K562 (cell line): ENCODE measurements around the gene ENG. TPM values are rescaled to one million over a fixed set of nuclear protein-coding genes. Genes with fewer than 3 reads are reported as not detected.

ENCODE experiments used
- BRCA1 ChIP-seq, 2 experiments: fragments of 450-650 bp in 1 of 2; sonication (generic) in 1 of 2; formaldehyde crosslinking in 1 of 2; IDR thresholded peaks; 2 replicates each; pipeline versions ENCODE4 v1.5.0 to v1.6.1; 2017 to 2020; ENCODE audit warnings: mild to moderate bottlenecking in 1 of 2, missing genetic modification reagents in 1 of 2
- E2F6 ChIP-seq, 2 experiments: IDR thresholded peaks; 2 replicates each; pipeline ENCODE4 v1.6.1; 2011; ENCODE audit warnings: borderline replicate concordance in 1 of 2, control low read depth in 1 of 2, low read depth in 1 of 2, low read length in 1 of 2, mild to moderate bottlenecking in 1 of 2, mixed read lengths in 1 of 2, moderate library complexity in 1 of 2; ENCODE audit not compliant: insufficient read depth in 1 of 2, insufficient read length in 1 of 2, poor library complexity in 1 of 2, severe bottlenecking in 1 of 2; ENCODE audit errors: extremely low read depth in 1 of 2
- ELF1 ChIP-seq: fragments of 200-800 bp; sonication (Bioruptor generic); IDR thresholded peaks from 2 replicates; pipeline ENCODE4 v1.6.1; 2016; ENCODE audit warnings: missing genetic modification characterization, missing compliant biosample characterization
- FOSL1 ChIP-seq: fragments of 200-800 bp; sonication (Bioruptor generic); conservative IDR thresholded peaks from 2 replicates; pipeline ENCODE4 v1.6.1; 2016; ENCODE audit warnings: missing genetic modification characterization, missing compliant biosample characterization
- FOXJ2 ChIP-seq: fragments of 200-800 bp; sonication (Bioruptor generic); IDR thresholded peaks from 2 replicates; pipeline ENCODE4 v1.6.1; 2016; ENCODE audit warnings: missing genetic modification characterization, missing compliant biosample characterization
- GATAD2A ChIP-seq: fragments of 450-650 bp; IDR thresholded peaks from 2 replicates; pipeline ENCODE4 v1.6.1; 2017
- HMG20A ChIP-seq: fragments of 450-650 bp; formaldehyde crosslinking; conservative IDR thresholded peaks from 2 replicates; pipeline ENCODE4 v1.4.0; 2020; ENCODE audit warnings: mild to moderate bottlenecking, mixed read lengths
- JUND ChIP-seq, 2 experiments: IDR thresholded peaks; 2 replicates in 1 of 2; 3 replicates in 1 of 2; pipeline ENCODE4 v1.6.1; 2011; ENCODE audit warnings: borderline replicate concordance in 2 of 2, low read depth in 2 of 2, low read length in 2 of 2, improper control_type of control experiment in 1 of 2, missing biosample characterization in 1 of 2, missing genetic modification characterization in 1 of 2, missing genetic modification reagents in 1 of 2
- KLF6 ChIP-seq: fragments of 250-450 bp; sonication (Bioruptor Pico); IDR thresholded peaks from 2 replicates; pipeline ENCODE4 v1.4.0; 2020; ENCODE audit warnings: mild to moderate bottlenecking, moderate library complexity, borderline replicate concordance
- NFXL1 ChIP-seq: fragments of 450-650 bp; formaldehyde crosslinking; IDR thresholded peaks from 2 replicates; pipeline ENCODE4 v1.4.0; 2021; ENCODE audit warnings: mild to moderate bottlenecking
- NRF1 ChIP-seq, 2 experiments: fragments of 450-650 bp; IDR thresholded peaks in 1 of 2; conservative IDR thresholded peaks in 1 of 2; 2 replicates each; pipeline ENCODE4 v1.6.1; 2014; ENCODE audit warnings: mild to moderate bottlenecking in 2 of 2
- OTX1 ChIP-seq: fragments of 450-650 bp; formaldehyde crosslinking; IDR thresholded peaks from 2 replicates; pipeline ENCODE4 v1.4.0; 2022; ENCODE audit warnings: mild to moderate bottlenecking
- PHTF2 ChIP-seq: fragments of 250-450 bp; sonication (Bioruptor Pico); IDR thresholded peaks from 2 replicates; pipeline ENCODE4 v1.5.0; 2021; ENCODE audit warnings: mild to moderate bottlenecking
- RAD51 ChIP-seq: fragments of 450-650 bp; IDR thresholded peaks from 2 replicates; pipeline ENCODE4 v1.7.1; 2016; ENCODE audit warnings: low read depth, mild to moderate bottlenecking, borderline replicate concordance
- RBM25 ChIP-seq: fragments of 200-400 bp; formaldehyde crosslinking; IDR thresholded peaks from 2 replicates; pipeline ENCODE4 v1.6.1; 2018; ENCODE audit warnings: low read length, low read depth, moderate library complexity; ENCODE audit not compliant: severe bottlenecking
- SIRT6 ChIP-seq: IDR thresholded peaks from one replicate; pipeline ENCODE4 v1.6.1; 2012; ENCODE audit warnings: low read depth, mild to moderate bottlenecking, control low read depth, inconsistent platforms, low read length, moderate library complexity
- SMAD3 ChIP-seq: fragments of 450-650 bp; formaldehyde crosslinking; conservative IDR thresholded peaks from 2 replicates; pipeline ENCODE4 v1.4.0; 2020; ENCODE audit warnings: mild to moderate bottlenecking
- TCF3 ChIP-seq: sonication (generic); formaldehyde crosslinking; IDR thresholded peaks from 2 replicates; pipeline ENCODE4 v1.4.0; 2020; ENCODE audit warnings: mild to moderate bottlenecking, missing genetic modification reagents
- ZBTB49 ChIP-seq: sonication (generic); formaldehyde crosslinking; IDR thresholded peaks from 2 replicates; pipeline ENCODE4 v1.8.0; 2022; ENCODE audit warnings: missing genetic modification reagents, mild to moderate bottlenecking, borderline replicate concordance
- ZNF431 ChIP-seq: sonication (generic); formaldehyde crosslinking; IDR thresholded peaks from 2 replicates; pipeline ENCODE4 v1.8.0; 2022; ENCODE audit warnings: mild to moderate bottlenecking, missing genetic modification reagents
- ZNF436 ChIP-seq: fragments of 250-450, 450-650 bp; sonication (Bioruptor Pico); formaldehyde crosslinking; IDR thresholded peaks from 2 replicates; pipeline ENCODE4 v1.7.0; 2020; ENCODE audit warnings: mild to moderate bottlenecking
- ZNF589 ChIP-seq: fragments of 200-800 bp; sonication (Bioruptor generic); IDR thresholded peaks from 2 replicates; pipeline ENCODE4 v1.6.1; 2016; ENCODE audit warnings: low read depth, missing genetic modification characterization, missing compliant biosample characterization
- ZNF717 ChIP-seq: fragments of 250-450 bp; sonication (Bioruptor Pico); IDR thresholded peaks from 2 replicates; pipeline ENCODE4 v1.5.0; 2021
- ZNF780A ChIP-seq: fragments of 250-450 bp; sonication (Bioruptor Pico); IDR thresholded peaks from 2 replicates; pipeline ENCODE4 v1.5.0; 2021; ENCODE audit warnings: mild to moderate bottlenecking
- polyA plus RNA-seq, 8 experiments: library from polyadenylated mRNA; depleted of rRNA in 4 of 8; stranded (reverse) in 5 of 8; unstranded in 3 of 8; fragments of >200 nt; fragmentation: Nextera tagmentation in 2 of 8; fragmentation: Illumina TruSeq in 1 of 8; extraction: Ambion mirVana in 2 of 8; extraction: Trizol in 1 of 8; gene quantifications; 2 replicates each; pipeline versions ENCODE4 v1.2.1 to v1.2.3, GENCODE V29; 2011 to 2014; ENCODE audit warnings: inconsistent platforms in 1 of 8, missing spikeins in 1 of 8
- total RNA-seq, 7 experiments: library from RNA; depleted of rRNA in 6 of 7; stranded (reverse); fragments of >200 nt in 6 of 7; fragmentation: Illumina TruSeq in 2 of 7; extraction: Trizol in 2 of 7; gene quantifications; 2 replicates each; pipeline versions ENCODE4 v1.2.1 to v1.2.3, GENCODE V29; 2011 to 2021; ENCODE audit warnings: low replicate concordance in 1 of 7

The ENG gene
- total and polyA plus RNA-seq, 9 of the 15 experiments (the other 6 are each of a cell fraction or from before 2014, with no cell fraction given) = 0.04 to 0.40 (median 0.14) TPM; not detected in 1

- peak; percentile 90 for TF ChIP-seq ELF1 (tag)
- TF ChIP-seq RAD51 = peak; percentile 53; the same call in 1 of the 2 replicates
- TF ChIP-seq E2F6 (IDR thresholded peaks at IDR 0.05; ENCODE audit: borderline replicate concordance in 1 of 2, extremely low read depth in 1 of 2, insufficient read depth in 1 of 2, insufficient read length in 1 of 2, low read depth in 1 of 2, low read length in 1 of 2, poor library complexity in 1 of 2, severe bottlenecking in 1 of 2) = peak; percentile 82 to 84
- no peak for TF ChIP-seq NFXL1 (CRISPR knock-in tag)
- TF ChIP-seq ZNF717 (CRISPR knock-in tag) = no peak
- peak; percentile 81 for TF ChIP-seq JUND (IDR thresholded peaks at IDR 0.05; ENCODE audit: borderline replicate concordance, low read depth, low read length)
- TF ChIP-seq JUND (tag; IDR thresholded peaks at IDR 0.05; ENCODE audit: borderline replicate concordance, low read depth, low read length) = peak; percentile 70; the same call in 2 of the 3 replicates
- no peak for TF ChIP-seq KLF6 (CRISPR knock-in tag)
- peak; percentile 33; the same call in 1 of the 2 replicates for TF ChIP-seq PHTF2 (CRISPR knock-in tag)
- peak; percentile 55; the same call in 1 of the 2 replicates for TF ChIP-seq FOXJ2 (tag)
- TF ChIP-seq ZNF431 (CRISPR knock-in tag) = peak; percentile 78
- TF ChIP-seq ZNF589 (CRISPR knock-in tag) = peak; percentile 60
- TF ChIP-seq SIRT6 = no peak
- TF ChIP-seq FOSL1 (tag) = peak; percentile 75
- TF ChIP-seq OTX1 (CRISPR knock-in tag) = no peak
- no peak for TF ChIP-seq BRCA1 (IDR thresholded peaks at IDR 0.05)
- TF ChIP-seq BRCA1 (CRISPR knock-in tag; IDR thresholded peaks at IDR 0.05) = no peak
- TF ChIP-seq RBM25 = no peak
- TF ChIP-seq TCF3 = peak; percentile 83
- TF ChIP-seq ZBTB49 (CRISPR knock-in tag) = no peak
- no peak for TF ChIP-seq ZNF780A
- TF ChIP-seq ZNF436 (CRISPR knock-in tag) = 0 out of 2 replicates have a peak, but pooled peaks have one; percentile 27
- TF ChIP-seq HMG20A (CRISPR knock-in tag) = no peak
- peak; percentile 97 for TF ChIP-seq GATAD2A
- TF ChIP-seq SMAD3 (CRISPR knock-in tag) = no peak; the same call in 1 of the 2 replicates
- peak; percentile 60 to 66 for TF ChIP-seq NRF1 (conservative IDR thresholded peaks at IDR 0.05 in 1 of 2, IDR thresholded peaks at IDR 0.05 in 1 of 2)
These were observed 7.9 kb upstream of the ENG start (continued) for GRCh38 chr9:127862075-127863011.
